B cell (primary cell): ENCODE data around the gene PDIA4. TPM values are rescaled to one million over a fixed set of nuclear protein-coding genes. Genes with fewer than 3 reads are reported as not detected.

ENCODE experiments used
- ATAC-seq: fragments of 200-7000 bp; cut with Tn5 transposase; one replicate; pipeline ENCODE4 v1.10.0; 2021; ENCODE audit warnings: low read depth, mild to moderate bottlenecking, moderate number of reproducible peaks, moderate library complexity
- CTCF ChIA-PET: fragments of 350-600 bp; sonication (Branson Sonifier 250); formaldehyde crosslinking; loops from one replicate; lab custom pipeline; 2021; ENCODE audit warnings: antibody characterized with exemption, inconsistent platforms; lab: Charles Lee
- POLR2A ChIA-PET: fragments of 350-600 bp; sonication (Branson Sonifier 250); formaldehyde crosslinking; loops from one replicate; lab custom pipeline; 2021; ENCODE audit warnings: antibody characterized with exemption; lab: Charles Lee
- DNase-seq: peaks from one replicate; pipeline ENCODE4 v3.0.0; 2013
- H2AFZ ChIP-seq: 2 replicates; pipeline ENCODE4 v1.6.1; 2012; ENCODE audit warnings: mild to moderate bottlenecking, low read depth, low read length; ENCODE audit not compliant: insufficient read depth, poor library complexity, severe bottlenecking
- H3K27ac ChIP-seq, 2 donors: 1 replicate in 1 of 2; 2 replicates in 1 of 2; pipeline ENCODE4 v1.5.1; 2012 to 2013; ENCODE audit warnings: low read length in 2 of 2, mild to moderate bottlenecking in 2 of 2, moderate library complexity in 1 of 2
- H3K27me3 ChIP-seq, 4 experiments: fragments of 200-600 bp in 1 of 4; sonication (generic) in 1 of 4; replicated peaks in 1 of 4; 1 replicate in 2 of 4; 2 replicates in 2 of 4; pipeline versions ENCODE4 v1.6.1 to v1.7.0; 2013 to 2016; ENCODE audit warnings: low read length in 3 of 4, mild to moderate bottlenecking in 2 of 4, mixed read lengths in 1 of 4, moderate library complexity in 1 of 4; ENCODE audit not compliant: insufficient read depth in 4 of 4, control insufficient read depth in 3 of 4; ENCODE audit errors: control extremely low read depth in 1 of 4
- H3K36me3 ChIP-seq, 2 experiments: replicated peaks in 1 of 2; 1 replicate in 1 of 2; 2 replicates in 1 of 2; pipeline versions ENCODE4 v1.6.1 to v1.7.1; 2013; ENCODE audit warnings: low read length in 1 of 2; ENCODE audit not compliant: insufficient read depth in 2 of 2, control insufficient read depth in 1 of 2; ENCODE audit errors: control extremely low read depth in 1 of 2, extremely low read depth in 1 of 2
- H3K4me1 ChIP-seq, 2 donors: fragments of 200-600 bp in 1 of 2; sonication (generic) in 1 of 2; 1 replicate in 1 of 2; 2 replicates in 1 of 2; pipeline versions ENCODE4 v1.5.1 to v1.6.1; 2013 to 2017; ENCODE audit warnings: low read length in 2 of 2; ENCODE audit not compliant: control insufficient read depth in 2 of 2, insufficient read depth in 2 of 2
- H3K4me2 ChIP-seq: replicated peaks from 2 replicates; pipeline ENCODE3; 2012; ENCODE audit warnings: mild to moderate bottlenecking, low read depth, low read length; ENCODE audit not compliant: poor library complexity, severe bottlenecking
- H3K4me3 ChIP-seq, 5 experiments: fragments of 200-600 bp in 1 of 5; sonication (generic) in 1 of 5; 1 replicate in 3 of 5; 2 replicates in 2 of 5; pipeline versions ENCODE4 v1.5.1 to v1.7.0; 2011 to 2016; ENCODE audit warnings: low read length in 4 of 5, mild to moderate bottlenecking in 4 of 5, low read depth in 2 of 5, control low read depth in 1 of 5, moderate library complexity in 1 of 5; ENCODE audit not compliant: insufficient read depth in 1 of 5; ENCODE audit errors: control extremely low read depth in 1 of 5, extremely low read depth in 1 of 5
- H3K79me2 ChIP-seq: fragments of 200-600 bp; sonication (generic); one replicate; pipeline ENCODE4 v1.6.0; 2016; ENCODE audit warnings: low read length; ENCODE audit not compliant: control insufficient read depth, insufficient read depth
- H3K9ac ChIP-seq: fragments of 200-600 bp; sonication (generic); 2 replicates; pipeline ENCODE4 v1.6.1; 2017; ENCODE audit warnings: mild to moderate bottlenecking, low read length, moderate library complexity
- H3K9me3 ChIP-seq, 3 donors: one replicate each; pipeline versions ENCODE4 v1.6.1 to v1.7.1; 2013; ENCODE audit warnings: low read length in 2 of 3; ENCODE audit not compliant: control insufficient read depth in 2 of 3, insufficient read depth in 1 of 3; ENCODE audit errors: control extremely low read depth in 1 of 3
- H4K20me1 ChIP-seq: 2 replicates; pipeline ENCODE4 v1.6.0; 2012; ENCODE audit warnings: mild to moderate bottlenecking, low read length; ENCODE audit not compliant: insufficient read depth, control insufficient read depth, poor library complexity, severe bottlenecking
- H3K27ac Mint-ChIP-seq: one replicate; pipeline ENCODE4 v1.8.0; 2021; ENCODE audit warnings: mixed read lengths
- H3K27me3 Mint-ChIP-seq: one replicate; pipeline ENCODE4 v1.8.0; 2021; ENCODE audit warnings: mixed read lengths
- H3K4me1 Mint-ChIP-seq: one replicate; pipeline ENCODE4 v1.8.0; 2021; ENCODE audit warnings: mixed read lengths
- H3K4me3 Mint-ChIP-seq: one replicate; pipeline ENCODE4 v1.8.0; 2021; ENCODE audit warnings: mixed read lengths
- H3K9me3 Mint-ChIP-seq: one replicate; pipeline ENCODE4 v1.8.0; 2022; ENCODE audit warnings: mixed read lengths; ENCODE audit not compliant: insufficient read depth
- CTCF ChIP-seq: fragments of 200-600 bp; IDR thresholded peaks from one replicate; pipeline ENCODE4 v1.8.0; 2022; ENCODE audit warnings: antibody characterized with exemption, mild to moderate bottlenecking
- EZH2 ChIP-seq: IDR thresholded peaks from 2 replicates; pipeline ENCODE4 v1.6.1; 2012; ENCODE audit warnings: borderline replicate concordance, low read depth, mild to moderate bottlenecking, moderate library complexity, low read length; ENCODE audit not compliant: insufficient read depth, poor library complexity, severe bottlenecking
- WGBS: methylation state at CpG from one replicate; pipeline ENCODE4 v1.1.5; 2013; ENCODE audit warnings: missing lambda C conversion rate; ENCODE audit not compliant: insufficient coverage; 5-methylcytosine and 5-hydroxymethylcytosine counted together
- intact Hi-C: fragments of 100-400 bp; cut with micrococcal nuclease; formaldehyde crosslinking; loops from one replicate; pipeline ENCODE4 v1.10.0; 2022
- polyA plus RNA-seq: library from polyadenylated mRNA; depleted of rRNA; stranded (reverse); fragments of >200 nt; gene quantifications from 2 replicates; pipeline ENCODE4 v1.2.3, GENCODE V29; 2012
- small RNA-seq: library from RNA; depleted of rRNA; stranded (forward); fragments of <200 nt; gene quantifications from one replicate; pipeline ENCODE3, GENCODE V24; 2012; ENCODE audit warnings: low replicate concordance, low read depth; ENCODE audit not compliant: insufficient read length
- total RNA-seq, 2 donors: library from RNA; stranded (reverse); fragments of 120-200 nt in 1 of 2; gene quantifications; 1 replicate in 1 of 2; 2 replicates in 1 of 2; pipeline versions ENCODE4 v1.2.3 to v1.2.4, GENCODE V29; 2013 to 2022

PDIA4 gene
- total and polyA plus RNA-seq, 2 donors (not counting 1 experiment from before 2014, with no cell fraction given), result 31.6 to 34.7 TPM

- H3K27me3 Mint-ChIP-seq, result no peaks in the 10 kb centered on the region
- Histone ChIP-seq H3K4me1 (no peaks in the 10 kb centered on the region), H3K4me3 (no peak overlapping the region), H3K27ac (no peak overlapping the region), H4K20me1 (no peaks in the 10 kb centered on the region), H3K36me3 (no peaks in the 10 kb centered on the region), H2AFZ (no peak overlapping the region), H3K4me2 (no peak overlapping the region), H3K27me3 (no peaks in the 10 kb centered on the region), H3K79me2 (no peaks in the 10 kb centered on the region), H3K9ac (no peak overlapping the region), H3K9me3 (no peaks in the 10 kb centered on the region)
- ChIA-PET CTCF (no interaction called here), POLR2A (no interaction called here)
- H3K4me1 Mint-ChIP-seq, result no peaks in the 10 kb centered on the region
- no peak overlapping the region for H3K27ac Mint-ChIP-seq
- DNase-seq (no peak), ATAC-seq (no peak)
- 87% methylated on average over 2 of the region's 3 CpGs for WGBS
- no peak overlapping the region for H3K4me3 Mint-ChIP-seq
- no peak for TF ChIP-seq CTCF
- no peak for TF ChIP-seq EZH2
- intact Hi-C loops, result no loop called here
- H3K9me3 Mint-ChIP-seq, result no peaks in the 10 kb centered on the region
Observed at GRCh38 chr7:148953676-148954075, 74.6 kb downstream of the PDIA4 start.

Small RNAs within 50 kb of the gene (small RNA-seq; reads per million reads assigned to genes)
- gene COX6B1P1, result not detected
- not detected for gene RNU6-650P
- gene RNY1, result 396 reads per million, percentile 97 among the genes with 10 or more reads in this experiment
- gene RNY3, result 2.1 reads per million, percentile 17 among the genes with 10 or more reads in this experiment
- gene RNY4, result not detected

Other genes with a start within 250 kb of the PDIA4 start
- gene EZH2, start 144.2 kb downstream of the PDIA4 start, total RNA-seq, result 7.6 and 10.3 TPM in 2 replicates
- gene EZH2, start 144.2 kb downstream of the PDIA4 start, polyA plus RNA-seq, result 5.1 and 10.6 TPM in 2 replicates
- 14.7 and 18.0 TPM in 2 replicates for gene ZNF786, start 62.2 kb upstream of the PDIA4 start, total RNA-seq
- 3.7 and 6.4 TPM in 2 replicates for gene ZNF786, start 62.2 kb upstream of the PDIA4 start, polyA plus RNA-seq
- gene ZNF425, start 97.8 kb upstream of the PDIA4 start, total RNA-seq, result 2.8 and 3.3 TPM in 2 replicates
- gene ZNF425, start 97.8 kb upstream of the PDIA4 start, polyA plus RNA-seq, result 0.48 and 0.85 TPM in 2 replicates
- 21.7 and 22.5 TPM in 2 replicates for gene ZNF398, start 118.9 kb upstream of the PDIA4 start, total RNA-seq
- gene ZNF398, start 118.9 kb upstream of the PDIA4 start, polyA plus RNA-seq, result 6.4 and 7.7 TPM in 2 replicates
- 25.7 and 26.8 TPM in 2 replicates for gene ZNF282, start 167.0 kb upstream of the PDIA4 start, total RNA-seq
- 5.8 and 8.3 TPM in 2 replicates for gene ZNF282, start 167.0 kb upstream of the PDIA4 start, polyA plus RNA-seq
- gene ZNF212, start 211.1 kb upstream of the PDIA4 start, total RNA-seq, result 22.5 and 25.7 TPM in 2 replicates
- gene ZNF212, start 211.1 kb upstream of the PDIA4 start, polyA plus RNA-seq, result 8.1 and 12.8 TPM in 2 replicates
- gene ZNF783, start 233.7 kb upstream of the PDIA4 start, total RNA-seq, result 43.8 and 44.8 TPM in 2 replicates
- 35.3 and 38.1 TPM in 2 replicates for gene ZNF783, start 233.7 kb upstream of the PDIA4 start, polyA plus RNA-seq